Thyroid gland (tissue), 4 donors: ENCODE results near the gene SLC33A1.

Experiments used
- CTCF ChIP-seq, 6 experiments: fragments of 200-600 bp in 3 of 6; fragments of 450-650 bp in 3 of 6; sonication (generic) in 3 of 6; IDR thresholded peaks; one replicate each; pipeline ENCODE4 v1.5.1; 2016 to 2019; ENCODE audit warnings: antibody characterized with exemption in 6 of 6, mild to moderate bottlenecking in 2 of 6, inconsistent platforms in 1 of 6, moderate library complexity in 1 of 6
- POLR2A ChIP-seq, 2 donors: fragments of 450-650 bp; IDR thresholded peaks; one replicate each; pipeline ENCODE4 v1.6.1; 2017; ENCODE audit warnings: antibody characterized with exemption in 2 of 2, mild to moderate bottlenecking in 2 of 2, moderate library complexity in 1 of 2

DNA sequence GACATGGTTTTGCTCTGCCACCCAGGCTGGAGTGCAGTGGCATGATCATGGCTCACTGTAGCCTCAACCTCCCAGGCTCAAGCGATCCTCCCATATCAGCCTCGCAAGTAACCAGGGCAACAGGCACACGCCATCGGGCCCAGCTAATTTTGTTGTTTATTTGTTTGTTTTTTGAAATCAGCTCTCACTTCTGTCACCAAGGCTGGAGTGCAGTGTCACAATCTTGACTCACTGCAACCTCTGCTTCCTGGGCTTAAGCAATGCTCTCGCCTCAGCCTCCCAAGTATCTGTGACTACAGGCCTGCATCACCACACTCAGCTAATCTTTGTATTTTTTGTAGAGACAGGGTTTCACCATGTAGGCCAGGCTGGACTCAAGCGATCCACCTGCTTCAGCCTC lies 83.1 kb downstream of the SLC33A1 start:
- TF ChIP-seq CTCF (IDR thresholded peaks at IDR 0.05) (no peak), POLR2A (IDR thresholded peaks at IDR 0.05) (no peak)
